Fibroblast of the aortic adventitia (primary cell): Measurements from ENCODE around the gene ANP32E. TPM values are rescaled to one million over a fixed set of nuclear protein-coding genes. Genes with fewer than 3 reads are reported as not detected.

Source experiments
- small RNA-seq: library from RNA; depleted of rRNA; stranded (forward); fragments of <200 nt; gene quantifications from one replicate; pipeline ENCODE3, GENCODE V24; 2012
- total RNA-seq: library from RNA; depleted of rRNA; stranded (reverse); fragments of >200 nt; gene quantifications from 2 replicates; pipeline ENCODE4 v1.2.3, GENCODE V29; 2012; ENCODE audit warnings: low replicate concordance

The ANP32E gene
- total RNA-seq, 1 donor, result 35.1 TPM

Small RNAs within 50 kb of the gene (small RNA-seq; reads per million reads assigned to genes)
- gene RN7SL480P (not detected), gene RNU2-17P (7.8 reads per million, percentile 92 among the genes with 10 or more reads in this experiment)

Other genes with a start within 250 kb of the ANP32E start
- 17.7 and 41.7 TPM in 2 replicates for gene OTUD7B, start 225.4 kb downstream of the ANP32E start, total RNA-seq
- 26.0 and 47.8 TPM in 2 replicates for gene VPS45, start 168.3 kb downstream of the ANP32E start, total RNA-seq
- 27.7 and 43.6 TPM in 2 replicates for gene PLEKHO1, start 86.2 kb downstream of the ANP32E start, total RNA-seq
- not detected in 2 replicates for gene CA14, start 21.7 kb upstream of the ANP32E start, total RNA-seq
- 83.5 and 110 TPM in 2 replicates for gene APH1A, start 32.9 kb upstream of the ANP32E start, total RNA-seq
- 33.3 and 76.5 TPM in 2 replicates for gene C1orf54, start 36.7 kb upstream of the ANP32E start, total RNA-seq
- gene CIART, start 46.4 kb upstream of the ANP32E start, total RNA-seq, result 9.8 and 26.8 TPM in 2 replicates
- gene MRPS21, start 57.7 kb upstream of the ANP32E start, total RNA-seq, result 15.8 and 40.2 TPM in 2 replicates
- gene PRPF3, start 85.4 kb upstream of the ANP32E start, total RNA-seq, result 42.5 and 47.8 TPM in 2 replicates
- gene RPRD2, start 128.0 kb upstream of the ANP32E start, total RNA-seq, result 12.2 and 19.3 TPM in 2 replicates